HEK293T (cell line): ENCODE results near the gene CHD2.

Source experiments
- ARNT ChIP-seq: fragments of 450-650 bp; IDR thresholded peaks from 2 replicates; pipeline ENCODE4 v1.6.1; 2017; ENCODE audit warnings: mild to moderate bottlenecking
- CTBP1 ChIP-seq: fragments of 450-650 bp; IDR thresholded peaks from 2 replicates; pipeline ENCODE4 v1.6.1; 2016; ENCODE audit warnings: borderline replicate concordance
- LEF1 ChIP-seq: fragments of 450-650 bp; IDR thresholded peaks from 2 replicates; pipeline ENCODE4 v1.6.1; 2017; ENCODE audit warnings: mild to moderate bottlenecking, borderline replicate concordance
- NFRKB ChIP-seq: fragments of 450-650 bp; IDR thresholded peaks from 2 replicates; pipeline ENCODE4 v1.6.1; 2016; ENCODE audit warnings: mild to moderate bottlenecking, moderate library complexity
- SP1 ChIP-seq: fragments of 450-650 bp; IDR thresholded peaks from 2 replicates; pipeline ENCODE4 v1.6.1; 2017

- TF ChIP-seq LEF1 (no peak), ARNT (no peak), NFRKB (no peak), CTBP1 (no peak), SP1 (no peak)
Observed at GRCh38 chr15:92953566-92953965, 53.4 kb downstream of the CHD2 start.
